IPS-18a (cell line): ENCODE measurements around the gene PKIG.
"Not testable (repeated sequence)": the region's sequence is repeated elsewhere in the genome, so short reads cannot be mapped to it uniquely, and the experiment has no call there.

Experiments
- H3K27ac ChIP-seq: one replicate; pipeline ENCODE4 v1.5.1; 2013; ENCODE audit warnings: low read length
- H3K27me3 ChIP-seq: one replicate; pipeline ENCODE4 v1.6.1; 2013; ENCODE audit warnings: mild to moderate bottlenecking, low read length; ENCODE audit not compliant: control insufficient read depth, insufficient read depth
- H3K36me3 ChIP-seq: one replicate; pipeline ENCODE4 v1.6.1; 2013; ENCODE audit warnings: low read depth, low read length; ENCODE audit not compliant: control insufficient read depth
- H3K4me1 ChIP-seq: one replicate; pipeline ENCODE4 v1.6.1; 2013; ENCODE audit warnings: low read depth, low read length; ENCODE audit not compliant: control insufficient read depth
- H3K4me3 ChIP-seq: one replicate; pipeline ENCODE4 v1.5.1; 2013; ENCODE audit warnings: low read length
- H3K9ac ChIP-seq: one replicate; pipeline ENCODE4 v1.6.1; 2013; ENCODE audit warnings: mild to moderate bottlenecking, low read length, moderate library complexity
- H3K9me3 ChIP-seq: one replicate; pipeline ENCODE4 v1.6.1; 2013; ENCODE audit warnings: low read depth, low read length; ENCODE audit not compliant: control insufficient read depth

The PKIG gene

GRCh38 chr20:44552050-44552449 lies 30.3 kb upstream of the PKIG start:
- Histone ChIP-seq H3K36me3 (no peaks in the 10 kb centered on the region), H3K27ac (no peak overlapping the region), H3K9me3 (no peaks in the 10 kb centered on the region), H3K9ac (no peak overlapping the region), H3K4me1 (no peaks in the 10 kb centered on the region), H3K4me3 (no peak overlapping the region), H3K27me3 (no peaks in the 10 kb centered on the region)

- Histone ChIP-seq H3K36me3 (no peaks in the 10 kb centered on the region), H3K4me3 (no peak overlapping the region), H3K9me3 (no peaks in the 10 kb centered on the region), H3K27me3 (no peaks in the 10 kb centered on the region), H3K9ac (no peak overlapping the region), H3K27ac (no peak overlapping the region), H3K4me1 (no peaks in the 10 kb centered on the region)
These were observed 29.8 kb upstream of the PKIG start for GRCh38 chr20:44552568-44552949.

- Histone ChIP-seq H3K4me1 (no peaks in the 10 kb centered on the region), H3K27ac (no peak overlapping the region), H3K27me3 (no peaks in the 10 kb centered on the region), H3K9ac (no peak overlapping the region), H3K4me3 (no peak overlapping the region), H3K9me3 (no peaks in the 10 kb centered on the region), H3K36me3 (no peaks in the 10 kb centered on the region)
These were observed 29.1 kb upstream of the PKIG start for GRCh38 chr20:44552950-44553908.

GRCh38 chr20:44559302-44559701 lies 23.1 kb upstream of the PKIG start:
- Histone ChIP-seq H3K4me3 (no peak overlapping the region), H3K9me3 (no peaks in the 10 kb centered on the region), H3K9ac (no peak overlapping the region), H3K27ac (no peak overlapping the region), H3K4me1 (no peaks in the 10 kb centered on the region), H3K36me3 (no peaks in the 10 kb centered on the region), H3K27me3 (no peaks in the 10 kb centered on the region)

- H3K27ac ChIP-seq: no peak overlapping the region
- H3K9me3 ChIP-seq: no peaks in the 10 kb centered on the region
- H3K9ac ChIP-seq: no peak overlapping the region
- no peaks in the 10 kb centered on the region for H3K36me3 ChIP-seq
- H3K27me3 ChIP-seq: no peaks in the 10 kb centered on the region
- no peak overlapping the region for H3K4me3 ChIP-seq
- H3K4me1 ChIP-seq: no peaks in the 10 kb centered on the region
These were observed 22.1 kb upstream of the PKIG start for GRCh38 chr20:44560229-44560628.

- not testable (repeated sequence) for H3K27me3 ChIP-seq, H3K4me1 ChIP-seq, H3K4me3 ChIP-seq, H3K27ac ChIP-seq, H3K9ac ChIP-seq, H3K9me3 ChIP-seq, H3K36me3 ChIP-seq
These were observed 21.6 kb upstream of the PKIG start for GRCh38 chr20:44560818-44561217.

- no peak overlapping the region for H3K4me3 ChIP-seq
- H3K9me3 ChIP-seq: no peaks in the 10 kb centered on the region
- no peak overlapping the region for H3K27ac ChIP-seq
- no peaks in the 10 kb centered on the region for H3K4me1 ChIP-seq
- no peak overlapping the region for H3K9ac ChIP-seq
- no peaks in the 10 kb centered on the region for H3K36me3 ChIP-seq
- H3K27me3 ChIP-seq: no peaks in the 10 kb centered on the region
These were observed 20.5 kb upstream of the PKIG start for GRCh38 chr20:44561876-44562275.

GRCh38 chr20:44566018-44566417 lies 16.4 kb upstream of the PKIG start:
- Histone ChIP-seq H3K4me1 (no peaks in the 10 kb centered on the region), H3K27ac (no peak overlapping the region), H3K9me3 (no peaks in the 10 kb centered on the region), H3K36me3 (no peaks in the 10 kb centered on the region), H3K27me3 (no peaks in the 10 kb centered on the region), H3K9ac (no peak overlapping the region), H3K4me3 (no peak overlapping the region)

GRCh38 chr20:44566811-44567210 lies 15.6 kb upstream of the PKIG start:
- H3K36me3 ChIP-seq: no peaks in the 10 kb centered on the region
- no peak overlapping the region for H3K4me3 ChIP-seq
- no peak overlapping the region for H3K27ac ChIP-seq
- H3K9ac ChIP-seq: no peak overlapping the region
- no peaks in the 10 kb centered on the region for H3K9me3 ChIP-seq
- H3K4me1 ChIP-seq: no peaks in the 10 kb centered on the region
- H3K27me3 ChIP-seq: no peaks in the 10 kb centered on the region

- H3K36me3 ChIP-seq: no peaks in the 10 kb centered on the region
- H3K4me3 ChIP-seq: no peak overlapping the region
- H3K4me1 ChIP-seq: no peaks in the 10 kb centered on the region
- no peaks in the 10 kb centered on the region for H3K27me3 ChIP-seq
- H3K9me3 ChIP-seq: no peaks in the 10 kb centered on the region
- no peak overlapping the region for H3K27ac ChIP-seq
- H3K9ac ChIP-seq: no peak overlapping the region
These were observed 12.0 kb upstream of the PKIG start for GRCh38 chr20:44570367-44570766.

GRCh38 chr20:44571362-44571988 lies 10.9 kb upstream of the PKIG start:
- H3K36me3 ChIP-seq: no peaks in the 10 kb centered on the region
- no peaks in the 10 kb centered on the region for H3K27me3 ChIP-seq
- no peaks in the 10 kb centered on the region for H3K4me1 ChIP-seq
- H3K9me3 ChIP-seq: no peaks in the 10 kb centered on the region
- H3K27ac ChIP-seq: no peak overlapping the region
- H3K4me3 ChIP-seq: no peak overlapping the region
- H3K9ac ChIP-seq: no peak overlapping the region
